ENCODE data around the gene NHS.

- TF ChIP-seq EZH2 (IDR thresholded peaks at IDR 0.05; ENCODE audit: borderline replicate concordance, low read depth, low read length, severe bottlenecking), result no peak
- TF ChIP-seq, protein P1, sequence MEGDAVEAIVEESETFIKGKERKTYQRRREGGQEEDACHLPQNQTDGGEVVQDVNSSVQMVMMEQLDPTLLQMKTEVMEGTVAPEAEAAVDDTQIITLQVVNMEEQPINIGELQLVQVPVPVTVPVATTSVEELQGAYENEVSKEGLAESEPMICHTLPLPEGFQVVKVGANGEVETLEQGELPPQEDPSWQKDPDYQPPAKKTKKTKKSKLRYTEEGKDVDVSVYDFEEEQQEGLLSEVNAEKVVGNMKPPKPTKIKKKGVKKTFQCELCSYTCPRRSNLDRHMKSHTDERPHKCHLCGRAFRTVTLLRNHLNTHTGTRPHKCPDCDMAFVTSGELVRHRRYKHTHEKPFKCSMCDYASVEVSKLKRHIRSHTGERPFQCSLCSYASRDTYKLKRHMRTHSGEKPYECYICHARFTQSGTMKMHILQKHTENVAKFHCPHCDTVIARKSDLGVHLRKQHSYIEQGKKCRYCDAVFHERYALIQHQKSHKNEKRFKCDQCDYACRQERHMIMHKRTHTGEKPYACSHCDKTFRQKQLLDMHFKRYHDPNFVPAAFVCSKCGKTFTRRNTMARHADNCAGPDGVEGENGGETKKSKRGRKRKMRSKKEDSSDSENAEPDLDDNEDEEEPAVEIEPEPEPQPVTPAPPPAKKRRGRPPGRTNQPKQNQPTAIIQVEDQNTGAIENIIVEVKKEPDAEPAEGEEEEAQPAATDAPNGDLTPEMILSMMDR (IDR thresholded peaks at IDR 0.05; ENCODE audit: borderline replicate concordance, extremely low read depth, low read length, poor library complexity, severe bottlenecking), result no peak
Observed at GRCh38 chrX:17410651-17411050, 35.7 kb downstream of the NHS start.
